K562 (cell line): ENCODE data around the gene KRT39. TPM values are rescaled to one million over a fixed set of nuclear protein-coding genes. Genes with fewer than 3 reads are reported as not detected.

Experiments used
- ATAC-seq: fragments of 200-7000 bp; cut with Tn5 transposase; 3 replicates; pipeline ENCODE4 v1.9.1; 2020; ENCODE audit warnings: moderate library complexity
- BruUV-seq: library from RNA; stranded (reverse); fragments of 400-500 nt; replicated peaks from 2 replicates; lab custom pipeline; 2021; lab: Mats Ljungman, UMichigan
- CTCF ChIA-PET: fragments of 300-600 bp; formaldehyde crosslinking; extraction: SDS; loops from one replicate; lab custom pipeline; 2021; ENCODE audit warnings: low intra/inter-chr PET ratio; lab: Yijun Ruan, JAX
- POLR2A ChIA-PET: fragments of 300-600, 350-650 bp; sonication (Branson Sonifier 250); formaldehyde crosslinking; extraction: SDS; loops from one replicate; lab custom pipeline; 2021; ENCODE audit warnings: antibody characterized with exemption, inconsistent platforms; lab: Yijun Ruan, JAX
- DNase-seq, 4 experiments: peaks; one replicate each; pipeline versions ENCODE4 v3.0.0 to v3.0.0-alpha.2; 2011 to 2018; ENCODE audit warnings: low spot score in 3 of 4, mixed read lengths in 3 of 4; ENCODE audit errors: extremely low read depth in 1 of 4
- FAIRE-seq: peaks from 2 replicates; lab custom pipeline; 2011; peaks lifted over from hg19 to GRCh38; lab: Jason Lieb, UNC
- H2AFZ ChIP-seq: 2 replicates; pipeline ENCODE4 v1.6.0; 2011; ENCODE audit warnings: low read depth, low read length, control low read depth, inconsistent platforms
- H3K27ac ChIP-seq: fragments of 200-600 bp; 3 replicates; pipeline ENCODE4 v1.8.0; 2011; ENCODE audit warnings: low read depth, mild to moderate bottlenecking, control low read depth, inconsistent platforms, low read length, moderate library complexity, mixed read lengths; ENCODE audit errors: extremely low read depth
- H3K27me3 ChIP-seq, 2 experiments: fragments of 300-600 bp in 1 of 2; 2 replicates in 1 of 2; 3 replicates in 1 of 2; pipeline versions ENCODE4 v1.6.0 to v1.8.0; 2011; ENCODE audit warnings: inconsistent platforms in 2 of 2, low read length in 2 of 2, mild to moderate bottlenecking in 1 of 2, mixed read lengths in 1 of 2, moderate library complexity in 1 of 2; ENCODE audit not compliant: control insufficient read depth in 2 of 2, insufficient read depth in 2 of 2
- H3K36me3 ChIP-seq: fragments of 300-600 bp; 3 replicates; pipeline ENCODE4 v1.8.0; 2011; ENCODE audit warnings: mild to moderate bottlenecking, low read length, inconsistent platforms; ENCODE audit not compliant: control insufficient read depth, insufficient read depth
- H3K4me1 ChIP-seq, 2 experiments: fragments of 200-600 bp in 1 of 2; replicated peaks in 1 of 2; 2 replicates in 1 of 2; 3 replicates in 1 of 2; pipeline versions ENCODE4 v1.5.1 to v1.8.0; 2011; ENCODE audit warnings: inconsistent platforms in 2 of 2, low read length in 2 of 2, mild to moderate bottlenecking in 1 of 2, mixed read lengths in 1 of 2, moderate library complexity in 1 of 2; ENCODE audit not compliant: control insufficient read depth in 2 of 2, insufficient read depth in 2 of 2
- H3K4me2 ChIP-seq: 2 replicates; pipeline ENCODE4 v1.6.1; 2011; ENCODE audit warnings: low read length, control low read depth, inconsistent platforms, mixed read lengths; ENCODE audit not compliant: insufficient read depth
- H3K4me3 ChIP-seq: fragments of 200-600 bp; sonication (generic), shearing (Covaris generic); 2 replicates; pipeline ENCODE4 v1.5.1; 2016; ENCODE audit warnings: control low read depth, inconsistent platforms
- H3K79me2 ChIP-seq: fragments of 200-600 bp; 3 replicates; pipeline ENCODE4 v1.8.0; 2011; ENCODE audit warnings: low read length, inconsistent platforms; ENCODE audit not compliant: control insufficient read depth, insufficient read depth
- H3K9ac ChIP-seq, 2 experiments: 2 replicates each; pipeline versions ENCODE4 v1.6.0 to v1.6.1; 2011; ENCODE audit warnings: low read depth in 2 of 2, low read length in 2 of 2, control low read depth in 1 of 2, inconsistent platforms in 1 of 2, mild to moderate bottlenecking in 1 of 2, mixed read lengths in 1 of 2; ENCODE audit not compliant: insufficient read depth in 1 of 2
- H3K9me1 ChIP-seq: one replicate; pipeline ENCODE4 v1.6.0; 2011; ENCODE audit warnings: inconsistent platforms, mild to moderate bottlenecking, low read length, moderate library complexity; ENCODE audit not compliant: control insufficient read depth, insufficient read depth
- H3K9me3 ChIP-seq: replicated peaks from 2 replicates; pipeline ENCODE4 v1.5.1; 2011; ENCODE audit warnings: low read depth, low read length, inconsistent platforms; ENCODE audit not compliant: control insufficient read depth, insufficient read depth
- H4K20me1 ChIP-seq: replicated peaks from 2 replicates; pipeline ENCODE4 v1.6.1; 2011; ENCODE audit warnings: low read length, inconsistent platforms, mixed read lengths; ENCODE audit not compliant: control insufficient read depth, insufficient read depth
- E2F3 ChIP-seq: fragments of 250-450 bp; sonication (Bioruptor Pico); IDR thresholded peaks from 2 replicates; pipeline ENCODE4 v1.4.0; 2020; ENCODE audit warnings: mild to moderate bottlenecking
- HNRNPH1 ChIP-seq: fragments of 200-400 bp; formaldehyde crosslinking; optimal IDR thresholded peaks from 2 replicates; pipeline ENCODE3; 2017; ENCODE audit warnings: low read depth, mild to moderate bottlenecking, low read length, moderate library complexity
- HSF4 ChIP-seq: fragments of 250-450 bp; sonication (Bioruptor Pico); IDR thresholded peaks from 2 replicates; pipeline ENCODE4 v2.1.2; 2022; ENCODE audit warnings: mild to moderate bottlenecking, moderate library complexity, borderline replicate concordance
- NCOA1 ChIP-seq: fragments of 450-650 bp; IDR thresholded peaks from 2 replicates; pipeline ENCODE4 v1.6.1; 2016; ENCODE audit warnings: low read depth
- NEUROD1 ChIP-seq: fragments of 150-350 bp; IDR thresholded peaks from 2 replicates; pipeline ENCODE4 v1.6.1; 2014; ENCODE audit warnings: borderline replicate concordance, low read length, low read depth; ENCODE audit not compliant: partially characterized antibody
- NR4A1 ChIP-seq, 2 experiments: fragments of 250-450 bp in 1 of 2; fragments of 450-650 bp in 1 of 2; sonication (Bioruptor Pico) in 1 of 2; IDR thresholded peaks; 2 replicates each; pipeline versions ENCODE4 v1.4.0 to v1.6.1; 2016 to 2020; ENCODE audit warnings: mild to moderate bottlenecking in 2 of 2, missing compliant biosample characterization in 1 of 2, missing genetic modification characterization in 1 of 2, moderate library complexity in 1 of 2
- PRPF4 ChIP-seq: fragments of 200-400 bp; formaldehyde crosslinking; IDR thresholded peaks from one replicate; pipeline ENCODE4 v1.6.1; 2017; ENCODE audit warnings: low read length, low read depth, mild to moderate bottlenecking; ENCODE audit not compliant: insufficient read depth, poor library complexity, severe bottlenecking
- RB1 ChIP-seq: fragments of 450-650 bp; IDR thresholded peaks from 2 replicates; pipeline ENCODE4 v1.6.1; 2017; ENCODE audit warnings: low read depth, mild to moderate bottlenecking
- SRSF7 ChIP-seq: fragments of 200-400 bp; formaldehyde crosslinking; optimal IDR thresholded peaks from 2 replicates; pipeline ENCODE3; 2017; ENCODE audit warnings: mild to moderate bottlenecking, low read depth, low read length
- STAT5B ChIP-seq: fragments of 250-450 bp; sonication (Bioruptor Pico); IDR thresholded peaks from 2 replicates; pipeline ENCODE4 v1.8.0; 2021; ENCODE audit warnings: mild to moderate bottlenecking, inconsistent platforms
- TRIM24 ChIP-seq, 2 experiments: fragments of 450-650 bp; IDR thresholded peaks; 2 replicates each; pipeline ENCODE4 v1.6.1; 2016
- ZC3H4 ChIP-seq: sonication (generic); formaldehyde crosslinking; IDR thresholded peaks from 2 replicates; pipeline ENCODE4 v1.9.0; 2021; ENCODE audit warnings: missing genetic modification reagents, borderline replicate concordance
- ZNF707 ChIP-seq: fragments of 250-450 bp; sonication (Bioruptor Pico); conservative IDR thresholded peaks from 2 replicates; pipeline ENCODE4 v1.8.0; 2022; ENCODE audit warnings: inconsistent platforms, mild to moderate bottlenecking, moderate library complexity
- WGBS: fragments of 100-300 bp; shearing (Covaris generic); methylation state at CpG from one replicate; pipeline ENCODE4 v1.1.6; 2016; ENCODE audit warnings: low coverage, mixed read lengths; ENCODE audit not compliant: insufficient coverage; ENCODE audit errors: missing lambda C conversion rate; 5-methylcytosine and 5-hydroxymethylcytosine counted together
- in situ Hi-C: fragments of 300-500 bp; cut with MboI; formaldehyde crosslinking; loops from 4 replicates; pipeline ENCODE4 v1.15.0; 2018; ENCODE audit warnings: inconsistent platforms, mixed read lengths
- intact Hi-C: fragments of 100-400 bp; cut with micrococcal nuclease; formaldehyde crosslinking; loops from 2 replicates; pipeline ENCODE4 v1.14.2; 2022
- polyA plus RNA-seq, 8 experiments: library from polyadenylated mRNA; depleted of rRNA in 4 of 8; stranded (reverse) in 5 of 8; unstranded in 3 of 8; fragments of >200 nt; fragmentation: Nextera tagmentation in 2 of 8; fragmentation: Illumina TruSeq in 1 of 8; extraction: Ambion mirVana in 2 of 8; extraction: Trizol in 1 of 8; gene quantifications; 2 replicates each; pipeline versions ENCODE4 v1.2.1 to v1.2.3, GENCODE V29; 2011 to 2014; ENCODE audit warnings: inconsistent platforms in 1 of 8, missing spikeins in 1 of 8
- total RNA-seq, 7 experiments: library from RNA; depleted of rRNA in 6 of 7; stranded (reverse); fragments of >200 nt in 6 of 7; fragmentation: Illumina TruSeq in 2 of 7; extraction: Trizol in 2 of 7; gene quantifications; 2 replicates each; pipeline versions ENCODE4 v1.2.1 to v1.2.3, GENCODE V29; 2011 to 2021; ENCODE audit warnings: low replicate concordance in 1 of 7
- TF ChIP-seq, protein P1 (sequence below): sonication (generic); formaldehyde crosslinking; IDR thresholded peaks from 2 replicates; pipeline ENCODE4 v1.8.0; 2023; ENCODE audit warnings: mild to moderate bottlenecking, missing genetic modification reagents
- TF ChIP-seq, protein P2 (sequence below): fragments of 450-650 bp; IDR thresholded peaks from 2 replicates; pipeline ENCODE4 v1.6.1; 2016; ENCODE audit warnings: borderline replicate concordance

The KRT39 gene
- total and polyA plus RNA-seq, 9 of the 15 experiments (the other 6 are each of a cell fraction or from before 2014, with no cell fraction given) = not detected

DNA sequence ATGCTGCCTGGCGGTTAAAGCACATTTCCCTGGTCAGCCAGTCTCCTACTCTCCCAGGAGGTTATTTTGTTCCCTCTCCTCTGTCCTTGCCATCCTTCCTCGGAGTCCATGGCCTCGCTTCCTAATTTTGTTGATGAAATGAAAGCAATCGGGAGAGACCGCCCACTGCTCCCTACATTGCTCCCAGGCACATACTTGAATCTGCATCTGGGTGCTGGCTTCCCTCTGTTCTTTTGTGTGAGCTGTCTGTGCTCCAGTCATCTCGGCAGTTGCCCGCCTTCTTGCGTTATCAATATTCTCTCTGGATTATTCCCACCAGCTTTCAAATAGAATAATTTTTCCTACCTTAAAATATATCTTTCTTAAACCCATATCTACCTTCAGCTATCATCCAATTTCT lies 40.4 kb downstream of the KRT39 start:
- no peak overlapping the region for H3K27ac ChIP-seq
- H3K4me1 ChIP-seq = no peaks in the 10 kb centered on the region; a peak in 1 of 5 replicates
- H3K9ac ChIP-seq = no peak overlapping the region
- H3K4me2 ChIP-seq = no peak overlapping the region
- intact Hi-C loops (no loop called here), in situ Hi-C loops (no loop called here)
- peaks cover 14 to 22% of the 10 kb centered on the region in 2 experiments for H3K27me3 ChIP-seq
- FAIRE-seq = no peak
- no peaks in the 10 kb centered on the region for H3K9me3 ChIP-seq
- BruUV-seq = no TSS peak
- H3K79me2 ChIP-seq = no peaks in the 10 kb centered on the region
- H3K4me3 ChIP-seq = no peak overlapping the region
- no peak for DNase-seq
- POLR2A ChIA-PET = interaction anchor here (0.6 kb wide), 1 partner anchor 9 kb away, joined by 3 read pairs; no protein-coding TSS in a partner anchor
- no peak for ATAC-seq
- CTCF ChIA-PET = no interaction called here
- H3K36me3 ChIP-seq = no peaks in the 10 kb centered on the region
- H4K20me1 ChIP-seq = no peaks in the 10 kb centered on the region
- WGBS = under 1% methylated on average over 8 of the region's 8 CpGs
- TF ChIP-seq TRIM24 (IDR thresholded peaks at IDR 0.05) = no peak
- no peak for TF ChIP-seq HNRNPH1
- no peak for TF ChIP-seq E2F3 (CRISPR knock-in tag)
- TF ChIP-seq, protein P1, sequence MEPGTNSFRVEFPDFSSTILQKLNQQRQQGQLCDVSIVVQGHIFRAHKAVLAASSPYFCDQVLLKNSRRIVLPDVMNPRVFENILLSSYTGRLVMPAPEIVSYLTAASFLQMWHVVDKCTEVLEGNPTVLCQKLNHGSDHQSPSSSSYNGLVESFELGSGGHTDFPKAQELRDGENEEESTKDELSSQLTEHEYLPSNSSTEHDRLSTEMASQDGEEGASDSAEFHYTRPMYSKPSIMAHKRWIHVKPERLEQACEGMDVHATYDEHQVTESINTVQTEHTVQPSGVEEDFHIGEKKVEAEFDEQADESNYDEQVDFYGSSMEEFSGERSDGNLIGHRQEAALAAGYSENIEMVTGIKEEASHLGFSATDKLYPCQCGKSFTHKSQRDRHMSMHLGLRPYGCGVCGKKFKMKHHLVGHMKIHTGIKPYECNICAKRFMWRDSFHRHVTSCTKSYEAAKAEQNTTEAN (CRISPR knock-in tag) = no peak
- TF ChIP-seq STAT5B = no peak
- no peak for TF ChIP-seq PRPF4
- TF ChIP-seq NR4A1 (CRISPR knock-in tag; IDR thresholded peaks at IDR 0.05) = no peak
- no peak for TF ChIP-seq NR4A1 (tag; IDR thresholded peaks at IDR 0.05)
- no peak for TF ChIP-seq SRSF7
- TF ChIP-seq ZC3H4 (CRISPR knock-in tag) = no peak
- TF ChIP-seq ZNF707 (CRISPR knock-in tag) = no peak
- TF ChIP-seq, protein P2, sequence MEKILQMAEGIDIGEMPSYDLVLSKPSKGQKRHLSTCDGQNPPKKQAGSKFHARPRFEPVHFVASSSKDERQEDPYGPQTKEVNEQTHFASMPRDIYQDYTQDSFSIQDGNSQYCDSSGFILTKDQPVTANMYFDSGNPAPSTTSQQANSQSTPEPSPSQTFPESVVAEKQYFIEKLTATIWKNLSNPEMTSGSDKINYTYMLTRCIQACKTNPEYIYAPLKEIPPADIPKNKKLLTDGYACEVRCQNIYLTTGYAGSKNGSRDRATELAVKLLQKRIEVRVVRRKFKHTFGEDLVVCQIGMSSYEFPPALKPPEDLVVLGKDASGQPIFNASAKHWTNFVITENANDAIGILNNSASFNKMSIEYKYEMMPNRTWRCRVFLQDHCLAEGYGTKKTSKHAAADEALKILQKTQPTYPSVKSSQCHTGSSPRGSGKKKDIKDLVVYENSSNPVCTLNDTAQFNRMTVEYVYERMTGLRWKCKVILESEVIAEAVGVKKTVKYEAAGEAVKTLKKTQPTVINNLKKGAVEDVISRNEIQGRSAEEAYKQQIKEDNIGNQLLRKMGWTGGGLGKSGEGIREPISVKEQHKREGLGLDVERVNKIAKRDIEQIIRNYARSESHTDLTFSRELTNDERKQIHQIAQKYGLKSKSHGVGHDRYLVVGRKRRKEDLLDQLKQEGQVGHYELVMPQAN = no peak
- TF ChIP-seq NCOA1 = no peak
- TF ChIP-seq RB1 = no peak
- TF ChIP-seq NEUROD1 = no peak
- no peak for TF ChIP-seq HSF4
- no peaks in the 10 kb centered on the region for H3K9me1 ChIP-seq
- no peak overlapping the region for H2AFZ ChIP-seq
